GM12878 (cell line): ENCODE data around the gene PFKFB1. TPM values are rescaled to one million over a fixed set of nuclear protein-coding genes. Genes with fewer than 3 reads are reported as not detected.

Source experiments
- ATAC-seq: fragments of 200-7000 bp; cut with Tn5 transposase; 3 replicates; pipeline ENCODE4 v1.9.1; 2020; ENCODE audit warnings: mild to moderate bottlenecking, moderate library complexity
- BruUV-seq: library from RNA; stranded (reverse); fragments of 400-500 nt; replicated peaks from 2 replicates; lab custom pipeline; 2021; lab: Mats Ljungman, UMichigan
- CTCF ChIA-PET: fragments of 300-600 bp; sonication (Branson Sonifier 250); formaldehyde crosslinking; extraction: SDS; loops from one replicate; lab custom pipeline; 2021; ENCODE audit warnings: inconsistent platforms; lab: Yijun Ruan, JAX
- POLR2A ChIA-PET: fragments of 350-600 bp; formaldehyde crosslinking; extraction: SDS; loops from one replicate; lab custom pipeline; 2021; ENCODE audit warnings: inconsistent platforms; lab: Charles Lee
- RAD21 ChIA-PET: fragments of 300-600 bp; sonication (Branson Sonifier 250); formaldehyde crosslinking; loops from one replicate; lab custom pipeline; 2023; ENCODE audit warnings: antibody characterized with exemption; ENCODE audit not compliant: unreplicated experiment; lab: Charles Lee
- SMC1A ChIA-PET: fragments of 300-600 bp; sonication (Branson Sonifier 250); formaldehyde crosslinking; loops from one replicate; lab custom pipeline; 2023; ENCODE audit not compliant: unreplicated experiment, uncharacterized antibody; lab: Charles Lee
- DNase-seq: peaks from one replicate; pipeline ENCODE4 v3.0.0-alpha.2; 2011; ENCODE audit warnings: low read depth, low spot score
- FAIRE-seq: peaks from 3 replicates; lab custom pipeline; 2011; peaks lifted over from hg19 to GRCh38; lab: Jason Lieb, UNC
- H2AFZ ChIP-seq: 2 replicates; pipeline ENCODE4 v1.6.0; 2011; ENCODE audit warnings: low read depth, low read length, control low read depth; ENCODE audit not compliant: control insufficient read depth
- H3K27ac ChIP-seq: 2 replicates; pipeline ENCODE4 v1.5.1; 2011; ENCODE audit warnings: control low read depth; ENCODE audit not compliant: control insufficient read depth, insufficient read depth
- H3K27me3 ChIP-seq, 2 experiments: replicated peaks in 1 of 2; 2 replicates each; pipeline versions ENCODE4 v1.6.0 to v1.6.1; 2011; ENCODE audit warnings: low read length in 1 of 2; ENCODE audit not compliant: control insufficient read depth in 2 of 2, insufficient read depth in 2 of 2
- H3K36me3 ChIP-seq, 2 experiments: 2 replicates each; pipeline ENCODE4 v1.5.1; 2011; ENCODE audit warnings: low read length in 1 of 2; ENCODE audit not compliant: control insufficient read depth in 2 of 2, insufficient read depth in 2 of 2
- H3K4me1 ChIP-seq: 2 replicates; pipeline ENCODE4 v1.6.1; 2011; ENCODE audit warnings: mild to moderate bottlenecking, low read length, moderate library complexity, mixed read lengths; ENCODE audit not compliant: control insufficient read depth, insufficient read depth
- H3K4me2 ChIP-seq: 2 replicates; pipeline ENCODE4 v1.6.0; 2011; ENCODE audit warnings: control low read depth; ENCODE audit not compliant: control insufficient read depth, insufficient read depth
- H3K4me3 ChIP-seq: fragments of 200-600 bp; sonication (generic); 2 replicates; pipeline ENCODE4 v1.5.1; 2016
- H3K79me2 ChIP-seq: 2 replicates; pipeline ENCODE4 v1.6.0; 2011; ENCODE audit warnings: low read length; ENCODE audit not compliant: control insufficient read depth, insufficient read depth
- H3K9ac ChIP-seq: 2 replicates; pipeline ENCODE4 v1.8.0; 2011; ENCODE audit warnings: low read length, control low read depth, mixed read lengths; ENCODE audit not compliant: control insufficient read depth, insufficient read depth
- H3K9me3 ChIP-seq: replicated peaks from 3 replicates; pipeline ENCODE4 v1.5.1; 2011; ENCODE audit warnings: mild to moderate bottlenecking, low read length; ENCODE audit not compliant: control insufficient read depth, insufficient read depth
- H4K20me1 ChIP-seq: 2 replicates; pipeline ENCODE4 v1.6.0; 2011; ENCODE audit not compliant: control insufficient read depth, insufficient read depth
- ATF3 ChIP-seq: IDR thresholded peaks from 2 replicates; pipeline ENCODE4 v1.6.1; 2011; ENCODE audit warnings: low read depth, mild to moderate bottlenecking, low read length, moderate library complexity, borderline replicate concordance; ENCODE audit errors: extremely low read depth
- BRCA1 ChIP-seq: IDR thresholded peaks from 2 replicates; pipeline ENCODE4 v1.6.1; 2011; ENCODE audit warnings: low read depth, low read length, improper control_type of control experiment
- FOXK2 ChIP-seq: fragments of 450-650 bp; IDR thresholded peaks from 2 replicates; pipeline ENCODE4 v1.6.1; 2017; ENCODE audit warnings: mild to moderate bottlenecking, moderate library complexity
- MAX ChIP-seq: IDR thresholded peaks from 2 replicates; pipeline ENCODE4 v1.6.1; 2012; ENCODE audit warnings: low read depth, low read length, improper control_type of control experiment
- NFXL1 ChIP-seq: fragments of 450-650 bp; IDR thresholded peaks from 2 replicates; pipeline ENCODE4 v1.6.1; 2017; ENCODE audit warnings: antibody characterized with exemption, mild to moderate bottlenecking, borderline replicate concordance
- PML ChIP-seq: IDR thresholded peaks from 2 replicates; pipeline ENCODE4 v1.6.1; 2012; ENCODE audit warnings: low read length, inconsistent platforms
- RAD51 ChIP-seq: fragments of 450-650 bp; IDR thresholded peaks from 2 replicates; pipeline ENCODE4 v1.6.1; 2016; ENCODE audit warnings: moderate library complexity, mild to moderate bottlenecking, inconsistent platforms
- TCF3 ChIP-seq: IDR thresholded peaks from 2 replicates; pipeline ENCODE4 v1.6.1; 2012; ENCODE audit warnings: low read depth, mild to moderate bottlenecking, low read length, borderline replicate concordance; ENCODE audit not compliant: insufficient read depth
- ZBTB11 ChIP-seq: fragments of 450-650 bp; formaldehyde crosslinking; IDR thresholded peaks from 2 replicates; pipeline ENCODE4 v1.5.0; 2022; ENCODE audit warnings: mild to moderate bottlenecking, missing genetic modification characterization
- ZNF207 ChIP-seq: fragments of 450-650 bp; IDR thresholded peaks from 2 replicates; pipeline ENCODE4 v1.6.1; 2014; ENCODE audit warnings: antibody characterized with exemption, mild to moderate bottlenecking, borderline replicate concordance
- ZNF24 ChIP-seq: fragments of 450-650 bp; IDR thresholded peaks from 2 replicates; pipeline ENCODE4 v1.6.1; 2017; ENCODE audit warnings: antibody characterized with exemption, mild to moderate bottlenecking
- ZNF384 ChIP-seq: IDR thresholded peaks from 2 replicates; pipeline ENCODE4 v1.6.1; 2012; ENCODE audit warnings: low read depth, mild to moderate bottlenecking, low read length, improper control_type of control experiment, borderline replicate concordance
- WGBS: methylation state at CpG from one replicate; pipeline ENCODE4 v1.1.6; 2016; ENCODE audit warnings: low lambda C conversion rate; ENCODE audit not compliant: insufficient replicate concordance, insufficient coverage; ENCODE audit errors: missing lambda C conversion rate; 5-methylcytosine and 5-hydroxymethylcytosine counted together
- in situ Hi-C: fragments of 300-500 bp; cut with MboI; formaldehyde crosslinking; loops from 9 replicates; pipeline ENCODE4 v1.14.3; 2018; ENCODE audit warnings: mixed read lengths
- intact Hi-C: fragments of 100-400 bp; cut with micrococcal nuclease; formaldehyde crosslinking; loops from one replicate; pipeline ENCODE4 v1.14.2; 2022; ENCODE audit not compliant: unreplicated experiment
- polyA plus RNA-seq, 11 experiments: library from polyadenylated mRNA; depleted of rRNA in 4 of 11; unstranded in 6 of 11; stranded (reverse) in 5 of 11; fragments of >200 nt; fragmentation: Nextera tagmentation in 4 of 11; fragmentation: Illumina TruSeq in 1 of 11; extraction: Ambion mirVana in 4 of 11; extraction: Trizol in 1 of 11; gene quantifications; 1 replicate in 1 of 11; 2 replicates in 10 of 11; pipeline versions ENCODE4 v1.2.1 to v1.2.3, GENCODE V29; 2011 to 2016; ENCODE audit warnings: inconsistent platforms in 2 of 11, missing spikeins in 2 of 11, low read depth in 1 of 11
- total RNA-seq, 4 experiments: library from RNA; depleted of rRNA in 3 of 4; stranded (reverse); fragments of >200 nt in 3 of 4; fragmentation: Illumina TruSeq in 1 of 4; extraction: Trizol in 1 of 4; gene quantifications; 2 replicates each; pipeline versions ENCODE4 v1.2.1 to v1.2.3, GENCODE V29; 2013 to 2021
- TF ChIP-seq, protein P1 (sequence below): fragments of 450-650 bp; formaldehyde crosslinking; IDR thresholded peaks from 2 replicates; pipeline ENCODE4 v1.4.0; 2020; ENCODE audit warnings: mild to moderate bottlenecking, moderate library complexity

The PFKFB1 gene
- total and polyA plus RNA-seq, 10 of the 15 experiments (the other 5 are each of a cell fraction or from before 2014, with no cell fraction given), result 0.13 to 0.59 (median 0.37) TPM

GRCh38 chrX:55030271-55031205 is 36.5 kb upstream of the PFKFB1 start, which contains the start of gene ALAS2 (continued):
- TF ChIP-seq, protein P1, sequence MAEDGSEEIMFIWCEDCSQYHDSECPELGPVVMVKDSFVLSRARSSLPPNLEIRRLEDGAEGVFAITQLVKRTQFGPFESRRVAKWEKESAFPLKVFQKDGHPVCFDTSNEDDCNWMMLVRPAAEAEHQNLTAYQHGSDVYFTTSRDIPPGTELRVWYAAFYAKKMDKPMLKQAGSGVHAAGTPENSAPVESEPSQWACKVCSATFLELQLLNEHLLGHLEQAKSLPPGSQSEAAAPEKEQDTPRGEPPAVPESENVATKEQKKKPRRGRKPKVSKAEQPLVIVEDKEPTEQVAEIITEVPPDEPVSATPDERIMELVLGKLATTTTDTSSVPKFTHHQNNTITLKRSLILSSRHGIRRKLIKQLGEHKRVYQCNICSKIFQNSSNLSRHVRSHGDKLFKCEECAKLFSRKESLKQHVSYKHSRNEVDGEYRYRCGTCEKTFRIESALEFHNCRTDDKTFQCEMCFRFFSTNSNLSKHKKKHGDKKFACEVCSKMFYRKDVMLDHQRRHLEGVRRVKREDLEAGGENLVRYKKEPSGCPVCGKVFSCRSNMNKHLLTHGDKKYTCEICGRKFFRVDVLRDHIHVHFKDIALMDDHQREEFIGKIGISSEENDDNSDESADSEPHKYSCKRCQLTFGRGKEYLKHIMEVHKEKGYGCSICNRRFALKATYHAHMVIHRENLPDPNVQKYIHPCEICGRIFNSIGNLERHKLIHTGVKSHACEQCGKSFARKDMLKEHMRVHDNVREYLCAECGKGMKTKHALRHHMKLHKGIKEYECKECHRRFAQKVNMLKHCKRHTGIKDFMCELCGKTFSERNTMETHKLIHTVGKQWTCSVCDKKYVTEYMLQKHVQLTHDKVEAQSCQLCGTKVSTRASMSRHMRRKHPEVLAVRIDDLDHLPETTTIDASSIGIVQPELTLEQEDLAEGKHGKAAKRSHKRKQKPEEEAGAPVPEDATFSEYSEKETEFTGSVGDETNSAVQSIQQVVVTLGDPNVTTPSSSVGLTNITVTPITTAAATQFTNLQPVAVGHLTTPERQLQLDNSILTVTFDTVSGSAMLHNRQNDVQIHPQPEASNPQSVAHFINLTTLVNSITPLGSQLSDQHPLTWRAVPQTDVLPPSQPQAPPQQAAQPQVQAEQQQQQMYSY (CRISPR knock-in tag), result no peak

- no peak for ATAC-seq
- Histone ChIP-seq H3K4me3 (no peak overlapping the region), H3K27me3 (no peaks in the 10 kb centered on the region), H2AFZ (no peak overlapping the region), H3K4me2 (no peak overlapping the region), H3K9me3 (no peaks in the 10 kb centered on the region), H3K4me1 (no peaks in the 10 kb centered on the region), H4K20me1 (no peaks in the 10 kb centered on the region), H3K9ac (no peak overlapping the region), H3K36me3 (no peaks in the 10 kb centered on the region), H3K79me2 (no peaks in the 10 kb centered on the region), H3K27ac (no peak overlapping the region)
- ChIA-PET CTCF (no interaction called here), POLR2A (no interaction called here), RAD21 (no interaction called here), SMC1A (no interaction called here)
- 23% methylated on average over 2 of the region's 2 CpGs for WGBS
- BruUV-seq, result no TSS peak
- in situ Hi-C loops, result no loop called here
- TF ChIP-seq ZNF207 (no peak), NFXL1 (no peak), MAX (no peak), ZNF384 (no peak), BRCA1 (no peak), ZBTB11 (CRISPR knock-in tag) (no peak), ATF3 (no peak), PML (no peak), FOXK2 (no peak), TCF3 (no peak), RAD51 (no peak), ZNF24 (no peak)
- DNase-seq, result no peak
- no peak for FAIRE-seq
- intact Hi-C loops, result no loop called here
Observed at GRCh38 chrX:55029291-55029690, 35.3 kb upstream of the PFKFB1 start.
